ENCODE data around the gene FBXO47.

- TF ChIP-seq CTCF (IDR thresholded peaks at IDR 0.05 in 2 of 3, conservative IDR thresholded peaks at IDR 0.05 in 1 of 3; ENCODE audit: insufficient read depth in 2 of 3, low read depth in 1 of 3, low read length in 3 of 3) (no peak), IRF1 (CRISPR knock-in tag; IDR thresholded peaks at IDR 0.05; ENCODE audit: borderline replicate concordance) (no peak), NRF1 (conservative IDR thresholded peaks at IDR 0.05 in 1 of 2, IDR thresholded peaks at IDR 0.05 in 1 of 2) (no peak), ZKSCAN3 (CRISPR knock-in tag; IDR thresholded peaks at IDR 0.05) (no peak), NR1H2 (CRISPR knock-in tag; IDR thresholded peaks at IDR 0.05) (no peak), NFYB (IDR thresholded peaks at IDR 0.05; ENCODE audit: extremely low read depth, insufficient read length) (no peak), SIN3A (IDR thresholded peaks at IDR 0.05; ENCODE audit: borderline replicate concordance in 2 of 2, control insufficient read depth in 1 of 2, low read depth in 2 of 2, low read length in 2 of 2) (no peak)
- TF ChIP-seq, protein P1, sequence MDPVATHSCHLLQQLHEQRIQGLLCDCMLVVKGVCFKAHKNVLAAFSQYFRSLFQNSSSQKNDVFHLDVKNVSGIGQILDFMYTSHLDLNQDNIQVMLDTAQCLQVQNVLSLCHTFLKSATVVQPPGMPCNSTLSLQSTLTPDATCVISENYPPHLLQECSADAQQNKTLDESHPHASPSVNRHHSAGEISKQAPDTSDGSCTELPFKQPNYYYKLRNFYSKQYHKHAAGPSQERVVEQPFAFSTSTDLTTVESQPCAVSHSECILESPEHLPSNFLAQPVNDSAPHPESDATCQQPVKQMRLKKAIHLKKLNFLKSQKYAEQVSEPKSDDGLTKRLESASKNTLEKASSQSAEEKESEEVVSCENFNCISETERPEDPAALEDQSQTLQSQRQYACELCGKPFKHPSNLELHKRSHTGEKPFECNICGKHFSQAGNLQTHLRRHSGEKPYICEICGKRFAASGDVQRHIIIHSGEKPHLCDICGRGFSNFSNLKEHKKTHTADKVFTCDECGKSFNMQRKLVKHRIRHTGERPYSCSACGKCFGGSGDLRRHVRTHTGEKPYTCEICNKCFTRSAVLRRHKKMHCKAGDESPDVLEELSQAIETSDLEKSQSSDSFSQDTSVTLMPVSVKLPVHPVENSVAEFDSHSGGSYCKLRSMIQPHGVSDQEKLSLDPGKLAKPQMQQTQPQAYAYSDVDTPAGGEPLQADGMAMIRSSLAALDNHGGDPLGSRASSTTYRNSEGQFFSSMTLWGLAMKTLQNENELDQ (CRISPR knock-in tag; IDR thresholded peaks at IDR 0.05; ENCODE audit: borderline replicate concordance), result no peak
- TF ChIP-seq, protein P2, sequence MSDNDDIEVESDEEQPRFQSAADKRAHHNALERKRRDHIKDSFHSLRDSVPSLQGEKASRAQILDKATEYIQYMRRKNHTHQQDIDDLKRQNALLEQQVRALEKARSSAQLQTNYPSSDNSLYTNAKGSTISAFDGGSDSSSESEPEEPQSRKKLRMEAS (CRISPR knock-in tag; IDR thresholded peaks at IDR 0.05), result no peak
- TF ChIP-seq, protein P3, sequence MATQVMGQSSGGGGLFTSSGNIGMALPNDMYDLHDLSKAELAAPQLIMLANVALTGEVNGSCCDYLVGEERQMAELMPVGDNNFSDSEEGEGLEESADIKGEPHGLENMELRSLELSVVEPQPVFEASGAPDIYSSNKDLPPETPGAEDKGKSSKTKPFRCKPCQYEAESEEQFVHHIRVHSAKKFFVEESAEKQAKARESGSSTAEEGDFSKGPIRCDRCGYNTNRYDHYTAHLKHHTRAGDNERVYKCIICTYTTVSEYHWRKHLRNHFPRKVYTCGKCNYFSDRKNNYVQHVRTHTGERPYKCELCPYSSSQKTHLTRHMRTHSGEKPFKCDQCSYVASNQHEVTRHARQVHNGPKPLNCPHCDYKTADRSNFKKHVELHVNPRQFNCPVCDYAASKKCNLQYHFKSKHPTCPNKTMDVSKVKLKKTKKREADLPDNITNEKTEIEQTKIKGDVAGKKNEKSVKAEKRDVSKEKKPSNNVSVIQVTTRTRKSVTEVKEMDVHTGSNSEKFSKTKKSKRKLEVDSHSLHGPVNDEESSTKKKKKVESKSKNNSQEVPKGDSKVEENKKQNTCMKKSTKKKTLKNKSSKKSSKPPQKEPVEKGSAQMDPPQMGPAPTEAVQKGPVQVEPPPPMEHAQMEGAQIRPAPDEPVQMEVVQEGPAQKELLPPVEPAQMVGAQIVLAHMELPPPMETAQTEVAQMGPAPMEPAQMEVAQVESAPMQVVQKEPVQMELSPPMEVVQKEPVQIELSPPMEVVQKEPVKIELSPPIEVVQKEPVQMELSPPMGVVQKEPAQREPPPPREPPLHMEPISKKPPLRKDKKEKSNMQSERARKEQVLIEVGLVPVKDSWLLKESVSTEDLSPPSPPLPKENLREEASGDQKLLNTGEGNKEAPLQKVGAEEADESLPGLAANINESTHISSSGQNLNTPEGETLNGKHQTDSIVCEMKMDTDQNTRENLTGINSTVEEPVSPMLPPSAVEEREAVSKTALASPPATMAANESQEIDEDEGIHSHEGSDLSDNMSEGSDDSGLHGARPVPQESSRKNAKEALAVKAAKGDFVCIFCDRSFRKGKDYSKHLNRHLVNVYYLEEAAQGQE (IDR thresholded peaks at IDR 0.05; ENCODE audit: borderline replicate concordance), result no peak
- TF ChIP-seq, protein P3 (CRISPR knock-in tag; IDR thresholded peaks at IDR 0.05; ENCODE audit: low read depth), result no peak
Observed at GRCh38 chr17:38916771-38917170, 50.4 kb downstream of the FBXO47 start.

Data from K562 (cell line).